Suppressor macrophage treated with lipopolysaccharide for 1 hour (primary cell): Measurements from ENCODE around the gene RNU11.
"Not testable (repeated sequence)": the region's sequence is repeated elsewhere in the genome, so short reads cannot be mapped to it uniquely, and the experiment has no call there.

ENCODE experiments used
- DNase-seq, 3 donors: peaks; one replicate each; pipeline ENCODE4 v3.0.0-alpha.2; 2020 to 2022

Gene RNU11

DNA sequence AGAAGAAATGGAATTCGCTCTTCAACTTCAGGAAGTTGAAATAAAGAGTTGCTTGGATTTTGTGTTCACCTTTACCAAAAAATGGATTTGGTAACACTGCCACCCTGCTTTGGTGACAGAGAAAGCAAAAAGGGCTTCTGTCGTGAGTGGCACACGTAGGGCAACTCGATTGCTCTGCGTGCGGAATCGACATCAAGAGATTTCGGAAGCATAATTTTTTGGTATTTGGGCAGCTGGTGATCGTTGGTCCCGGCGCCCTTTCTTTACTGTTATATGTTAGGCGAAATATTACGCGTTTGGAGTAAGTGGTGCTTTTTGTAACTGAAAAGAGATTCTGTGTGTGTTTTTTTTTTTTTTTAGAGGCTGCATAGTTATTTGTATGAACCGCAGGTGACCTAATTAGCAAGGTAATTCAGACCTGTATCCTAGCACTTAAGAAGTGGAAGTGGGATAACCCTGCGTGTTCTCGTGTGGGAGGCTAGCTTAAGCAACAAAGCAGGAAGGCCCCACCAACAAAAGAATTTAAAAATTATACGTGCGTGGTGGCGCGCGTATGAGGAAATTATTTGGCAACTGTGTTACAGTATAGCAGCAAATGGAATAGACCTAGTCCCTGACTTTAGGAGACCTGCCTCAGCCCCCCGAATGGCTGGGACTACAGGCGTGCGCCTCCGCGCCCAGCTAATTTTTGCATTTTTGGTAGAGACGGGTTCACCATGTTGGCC is at the start of gene RNU11:
RNU11 (plus strand) TSS at position 127 of the 725 bp plus-strand sequence.
- DNase-seq: peak; percentile 95 to 99 (median 99)

DNA sequence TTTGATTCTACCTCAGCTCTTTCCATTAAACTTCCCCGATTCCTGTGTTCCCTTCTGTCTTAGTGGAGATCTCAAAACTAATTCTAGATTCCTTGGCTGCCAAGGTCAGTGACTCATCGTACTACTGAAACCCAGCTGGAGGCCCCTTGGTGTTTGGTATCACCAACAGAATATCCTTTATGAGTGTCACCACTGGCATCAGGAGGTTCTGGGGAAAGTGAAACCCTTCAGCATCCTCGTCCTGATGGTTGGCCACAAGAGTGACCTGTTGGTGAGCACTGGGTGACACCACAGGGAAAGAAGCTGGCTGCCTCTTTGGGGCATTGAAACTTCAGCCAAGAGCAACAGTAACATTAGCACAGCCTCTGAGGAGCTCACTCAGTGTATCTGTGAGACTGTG is 46.7 kb upstream of the RNU11 start:
- peak in 2 of 3 donors; percentile 16 to 26 for DNase-seq

GRCh38 chr1:28602536-28603439 is 45.6 kb upstream of the RNU11 start:
- peak; percentile 83 to 93 (median 90) for DNase-seq

DNA sequence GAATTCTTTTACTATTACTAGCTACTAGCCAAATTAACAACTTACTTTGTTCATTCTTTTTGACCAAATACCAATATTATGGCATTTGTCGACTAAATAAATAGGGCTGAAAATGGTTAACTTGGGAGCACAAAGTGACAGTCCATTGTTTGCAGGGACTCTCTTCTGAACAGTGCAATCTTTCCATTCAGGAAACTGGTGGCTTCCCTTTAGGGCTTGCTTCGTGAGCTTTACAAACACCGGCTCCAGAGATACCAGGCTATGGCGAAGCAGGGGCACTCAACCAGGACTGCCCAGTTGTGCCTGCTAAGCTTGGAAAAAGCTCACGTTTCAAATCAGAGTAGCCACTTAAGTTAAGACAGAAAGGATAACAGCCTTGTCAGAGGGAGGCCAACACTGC is 44.0 kb upstream of the RNU11 start:
- DNase-seq: no peak

DNA sequence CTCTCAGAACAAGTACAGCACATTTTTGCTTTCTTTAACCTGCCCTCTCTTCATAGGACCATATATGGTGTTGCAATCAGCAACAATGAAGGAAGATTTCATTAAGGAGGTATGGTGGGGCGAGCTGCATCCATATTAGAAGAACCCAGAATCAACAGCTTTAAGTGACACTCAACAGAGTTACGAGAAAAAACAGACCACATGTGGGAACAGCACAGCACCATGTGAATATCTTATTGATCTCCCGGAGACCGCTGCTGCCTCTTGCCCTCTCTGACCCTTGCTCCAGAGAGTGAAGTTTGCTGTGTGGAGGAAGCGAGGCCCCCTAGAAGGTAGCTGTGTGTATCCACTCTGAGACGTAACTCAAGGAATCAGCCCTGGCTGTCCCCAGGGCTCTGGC is 43.4 kb upstream of the RNU11 start:
- no peak for DNase-seq

GRCh38 chr1:28606771-28607170 is 41.6 kb upstream of the RNU11 start:
- no peak for DNase-seq

DNA sequence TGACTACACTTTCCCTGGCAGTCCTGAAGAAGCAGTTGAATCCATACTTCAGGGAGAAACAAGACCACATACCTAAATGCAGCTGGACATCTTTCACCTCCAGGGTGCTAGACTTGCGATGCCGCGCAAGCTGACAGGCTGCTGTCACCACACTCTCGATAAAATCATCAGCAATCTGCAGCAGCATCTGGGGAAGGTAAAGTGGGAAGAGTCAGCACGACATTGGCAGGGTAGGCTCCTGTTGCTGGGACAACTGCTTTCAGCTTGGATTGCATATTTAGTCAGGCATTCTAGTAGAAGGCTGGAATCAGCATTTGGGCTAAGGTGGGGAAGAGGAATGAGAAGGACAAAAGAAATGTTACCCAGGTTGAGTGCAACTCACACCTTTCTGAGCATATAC is 35.2 kb upstream of the RNU11 start:
- DNase-seq: no peak

DNA sequence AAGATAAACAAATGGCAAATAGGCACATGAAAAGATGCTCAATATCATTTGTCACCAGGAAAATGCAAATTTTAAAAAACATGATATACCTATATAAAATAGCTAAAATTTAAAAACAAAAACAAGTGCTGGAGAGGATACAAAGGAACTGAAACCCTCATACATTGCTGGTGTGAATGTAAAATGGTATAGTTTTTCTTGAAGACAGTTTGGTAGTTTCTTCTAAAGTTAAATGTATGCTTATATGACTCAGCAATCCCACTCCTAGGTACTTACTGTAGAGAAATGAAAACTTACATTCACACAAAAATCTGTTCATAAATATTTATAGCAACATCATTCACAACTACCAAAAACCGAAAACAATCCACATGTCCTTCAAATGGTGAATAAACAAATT is 16.7 kb upstream of the RNU11 start:
- DNase-seq: no peak

GRCh38 chr1:28632560-28632959 is 15.8 kb upstream of the RNU11 start:
- DNase-seq: no peak

DNA sequence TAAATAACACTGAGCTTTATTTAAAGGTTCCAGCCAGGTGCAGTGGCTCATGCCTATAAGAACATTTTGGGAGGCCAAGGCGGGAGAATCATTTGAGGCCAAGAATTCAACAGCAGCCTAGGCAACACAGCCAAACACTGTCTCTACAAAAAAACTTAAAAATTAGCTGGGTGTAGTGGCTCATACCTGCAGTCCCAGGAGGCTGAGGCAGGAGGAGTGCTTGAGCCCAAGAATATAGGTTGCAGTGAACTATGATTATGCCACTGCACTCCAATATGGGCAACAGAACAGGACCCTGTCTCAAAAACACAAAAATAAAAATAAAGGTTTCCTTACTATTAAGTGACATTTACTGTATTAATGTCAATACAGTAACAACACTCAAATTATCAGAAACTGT is 7.6 kb upstream of the RNU11 start:
- DNase-seq: peak in 1 of 3 donors; percentile 27

GRCh38 chr1:28642056-28642846 is 6.1 kb upstream of the RNU11 start:
- DNase-seq: peak; percentile 17 to 29 (median 22)

GRCh38 chr1:28642847-28643635 is 5.4 kb upstream of the RNU11 start, which contains the start of gene TAF12:
Gene TAF12 (minus strand): TSS chr1:28643067. CDS start chr1:28622081, 20,986 bp downstream.
- DNase-seq: peak; percentile 97 to 98 (median 98)

GRCh38 chr1:28644494-28644893 is 3.9 kb upstream of the RNU11 start:
- DNase-seq: no peak

DNA sequence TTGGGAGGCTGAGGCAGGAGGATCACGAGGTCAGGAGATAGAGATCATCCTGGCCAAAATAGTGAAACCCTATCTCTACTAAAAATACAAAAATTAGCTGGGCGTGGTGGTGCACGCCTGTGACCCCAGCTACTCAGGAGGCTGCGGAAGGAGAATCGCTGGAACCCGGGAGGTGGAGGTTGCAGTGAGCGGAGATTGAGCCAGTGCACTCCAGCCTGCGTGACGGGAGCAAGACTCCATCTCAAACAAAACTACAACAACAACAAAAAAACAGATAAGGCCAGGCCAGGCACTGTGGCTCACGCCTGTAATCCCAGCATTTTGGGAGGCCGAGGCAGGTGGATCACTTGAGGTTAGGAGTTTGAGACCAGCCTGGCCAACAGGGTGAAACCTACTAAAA is 3.0 kb upstream of the RNU11 start:
- DNase-seq: not testable (repeated sequence)

GRCh38 chr1:28646040-28646439 is 2.4 kb upstream of the RNU11 start:
- no peak for DNase-seq

DNA sequence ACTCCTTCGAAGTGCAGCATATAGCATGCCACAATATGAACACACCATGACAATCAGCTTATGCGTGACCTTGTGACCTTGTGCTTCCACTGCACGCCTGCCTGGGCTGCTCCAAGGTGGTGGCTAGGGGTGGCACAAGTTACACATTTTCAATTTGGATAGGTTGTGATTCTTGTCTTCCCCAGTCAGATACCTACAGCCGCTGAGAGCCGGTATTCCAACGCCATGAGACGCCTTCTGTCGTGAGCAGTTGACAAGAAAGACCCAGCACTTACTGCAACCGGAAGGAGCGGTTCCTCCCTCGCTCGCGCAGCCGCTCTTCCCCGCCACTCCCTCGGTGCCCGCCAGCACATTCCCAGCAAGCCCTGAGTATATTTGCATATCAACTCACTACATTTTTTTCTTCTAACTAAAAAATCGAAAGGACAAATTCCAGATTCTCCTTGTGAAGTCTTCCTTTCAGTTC is 359 bp upstream of the RNU11 start:
- peak; percentile 94 to 95 (median 95) for DNase-seq

GRCh38 chr1:28653063-28653462 is 4.7 kb downstream of the RNU11 start:
- DNase-seq: not testable (repeated sequence)

- peak; percentile 40 to 50 (median 46) for DNase-seq
These were observed 5.5 kb downstream of the RNU11 start for GRCh38 chr1:28653870-28654269.

DNA sequence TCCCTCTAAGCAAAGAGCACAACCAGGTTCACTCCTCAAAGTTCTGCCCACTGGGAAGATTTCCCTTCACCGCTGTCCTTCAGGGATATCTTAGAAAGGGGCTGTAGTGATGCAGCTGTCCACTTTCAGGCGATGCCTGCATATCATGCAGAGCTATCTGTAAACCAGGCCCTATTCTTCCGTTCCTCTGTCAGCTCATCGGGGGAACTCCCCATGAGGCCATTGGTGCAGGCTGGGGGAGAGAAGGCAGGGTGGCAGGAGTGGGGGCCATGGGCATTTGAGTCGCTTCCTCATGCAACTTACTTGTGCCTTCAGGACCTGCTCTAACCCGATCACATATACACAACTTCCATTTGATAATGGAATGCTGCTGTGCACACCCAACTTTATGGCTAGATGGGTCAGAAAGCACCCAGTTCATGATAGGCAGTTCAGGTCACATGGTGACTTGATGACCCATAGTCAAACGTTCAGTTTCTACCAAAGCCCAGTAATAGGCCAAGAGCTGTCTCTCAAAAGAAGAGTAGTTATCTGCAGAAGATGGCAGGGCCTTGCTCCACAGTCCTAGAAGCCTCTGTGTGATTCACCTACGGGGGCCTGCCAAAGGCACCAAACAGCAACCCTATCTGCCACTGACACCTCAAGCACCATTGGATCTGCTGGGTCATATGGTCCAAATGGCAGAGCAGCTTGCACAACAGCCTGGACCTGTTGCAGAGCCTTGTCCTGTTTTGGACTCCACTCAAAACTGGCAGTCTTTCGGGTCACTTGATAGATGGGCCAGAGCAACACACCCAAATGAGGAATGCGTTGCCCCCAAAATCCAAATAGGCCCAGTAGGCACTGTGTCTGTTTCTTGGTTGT is 7.3 kb downstream of the RNU11 start:
- DNase-seq: peak in 2 of 3 donors; percentile 8 to 16

- DNase-seq: no peak
These were observed 7.9 kb downstream of the RNU11 start for GRCh38 chr1:28656335-28656734.
